Kidney (tissue), 14 donors: Measurements from ENCODE around the gene ENPP1. TPM values are rescaled to one million over a fixed set of nuclear protein-coding genes. Genes with fewer than 3 reads are reported as not detected.

Experiments used
- DNase-seq, 5 donors: peaks; one replicate each; pipeline ENCODE4 v3.0.0-alpha.2; 2013 to 2020
- FAIRE-seq: peaks from 2 replicates; lab custom pipeline; 2012; peaks lifted over from hg19 to GRCh38; lab: Jason Lieb, UNC
- H3K27ac ChIP-seq, 2 donors: one replicate each; pipeline ENCODE4 v1.7.0; 2013; ENCODE audit warnings: low read depth in 2 of 2, low read length in 2 of 2, inconsistent platforms in 1 of 2
- H3K27me3 ChIP-seq: one replicate; pipeline ENCODE4 v1.7.1; 2013; ENCODE audit warnings: low read length, inconsistent platforms; ENCODE audit not compliant: control insufficient read depth, insufficient read depth
- H3K36me3 ChIP-seq, 3 donors: one replicate each; pipeline versions ENCODE4 v1.7.0 to v1.7.1; 2013; ENCODE audit warnings: low read length in 3 of 3, control low read depth in 1 of 3, inconsistent platforms in 1 of 3; ENCODE audit not compliant: insufficient read depth in 3 of 3, control insufficient read depth in 2 of 3
- H3K4me1 ChIP-seq, 3 donors: one replicate each; pipeline versions ENCODE4 v1.7.0 to v1.7.1; 2013; ENCODE audit warnings: low read length in 3 of 3, inconsistent platforms in 1 of 3, low read depth in 1 of 3; ENCODE audit not compliant: control insufficient read depth in 2 of 3, insufficient read depth in 2 of 3
- H3K4me3 ChIP-seq, 3 donors: one replicate each; pipeline versions ENCODE4 v1.7.0 to v1.8.1; 2013; ENCODE audit warnings: low read length in 3 of 3, control low read depth in 1 of 3, inconsistent platforms in 1 of 3
- H3K9ac ChIP-seq, 3 donors: one replicate each; pipeline versions ENCODE4 v1.7.0 to v1.7.1; 2013; ENCODE audit warnings: low read length in 3 of 3, control low read depth in 1 of 3, inconsistent platforms in 1 of 3
- H3K9me3 ChIP-seq, 3 donors: one replicate each; pipeline versions ENCODE4 v1.7.0 to v1.7.1; 2013; ENCODE audit warnings: low read length in 3 of 3, control low read depth in 1 of 3, inconsistent platforms in 1 of 3; ENCODE audit not compliant: control insufficient read depth in 2 of 3, insufficient read depth in 1 of 3
- CTCF ChIP-seq: IDR thresholded peaks from 3 replicates; pipeline ENCODE4 v1.5.1; 2012; ENCODE audit warnings: mild to moderate bottlenecking, moderate library complexity, borderline replicate concordance; ENCODE audit not compliant: insufficient read depth; ENCODE audit errors: extremely low read depth
- intact Hi-C: fragments of 100-400 bp; cut with DNase I; formaldehyde crosslinking; loops from one replicate; pipeline ENCODE4 v1.11.1; 2022
- polyA plus RNA-seq: library from polyadenylated mRNA; stranded (reverse); fragments of 350-450 nt; fragmentation: Illumina TruSeq; extraction: RNeasy Lipid Tissue Mini Kit (QIAGEN cat#74804); gene quantifications from one replicate; pipeline ENCODE4 v1.2.3, GENCODE V29; 2014; ENCODE audit warnings: low read depth, low replicate concordance; ENCODE audit not compliant: insufficient read depth
- total RNA-seq: library from RNA; stranded (reverse); fragmentation: NEBNext Ultra II Directional; extraction: Animal tissue kit (Norgen Biotek cat#: 25700); gene quantifications from one replicate; pipeline ENCODE4 v1.2.1, GENCODE V29; 2021
- donor health status: control.
- donor health status: control.
- donor health status: control.
- donor health status: control.
- donor health status: control.
- donor health status: DM: yes; HTN: yes; CAD: no.
- donor health status: Normal renal cell carcinoma (clear cell type).

The ENPP1 gene
- total and polyA plus RNA-seq, 2 donors from 2014 or later, result 3.7 to 6.5 TPM

- DNase-seq (peak in 2 of 5 donors; percentile 34 to 49), FAIRE-seq (no peak)
- intact Hi-C loops, result no loop called here
- Histone ChIP-seq H3K4me1 (peaks cover 0 to 2% (median 0%) of the 10 kb centered on the region in 3 donors), H3K27me3 (no peaks in the 10 kb centered on the region), H3K9me3 (peaks cover 0 to 17% (median 0%) of the 10 kb centered on the region in 3 donors), H3K9ac (peak overlapping the region in 1 of 3 donors; percentile 1), H3K27ac (peak overlapping the region; percentile 73 to 85), H3K36me3 (no peaks in the 10 kb centered on the region), H3K4me3 (peak overlapping the region in 1 of 3 donors; percentile 18)
- TF ChIP-seq CTCF, result no peak
Observed at GRCh38 chr6:131894493-131895424, 86.9 kb downstream of the ENPP1 start.

GRCh38 chr6:131897050-131897435 lies 89.2 kb downstream of the ENPP1 start:
- intact Hi-C loops, result no loop called here
- no peak for TF ChIP-seq CTCF
- peaks cover 0 to 2% (median 0%) of the 10 kb centered on the region in 3 donors for H3K4me1 ChIP-seq
- FAIRE-seq, result no peak
- peaks cover 0 to 17% (median 0%) of the 10 kb centered on the region in 3 donors for H3K9me3 ChIP-seq
- no peak for DNase-seq
- no peaks in the 10 kb centered on the region for H3K36me3 ChIP-seq
- H3K27ac ChIP-seq, result peak overlapping the region in 1 of 2 donors; percentile 4
- H3K4me3 ChIP-seq, result no peak overlapping the region
- no peaks in the 10 kb centered on the region for H3K27me3 ChIP-seq
- H3K9ac ChIP-seq, result no peak overlapping the region

- Histone ChIP-seq H3K4me3 (no peak overlapping the region), H3K36me3 (no peaks in the 10 kb centered on the region), H3K9ac (no peak overlapping the region), H3K27ac (no peak overlapping the region), H3K9me3 (peaks cover 0 to 17% (median 0%) of the 10 kb centered on the region in 3 donors), H3K4me1 (peaks cover 0 to 2% (median 0%) of the 10 kb centered on the region in 3 donors), H3K27me3 (no peaks in the 10 kb centered on the region)
- no peak for FAIRE-seq
- no peak for TF ChIP-seq CTCF
- no peak for DNase-seq
- intact Hi-C loops, result no loop called here
Observed at GRCh38 chr6:131897621-131898020, 89.8 kb downstream of the ENPP1 start.
